Sigmoid colon (tissue), 4 donors: ENCODE measurements around the gene BTBD6.

Experiments
- EP300 ChIP-seq, 4 donors: sonication (generic); formaldehyde crosslinking; IDR thresholded peaks; one replicate each; pipeline ENCODE4 v1.6.1; 2017; ENCODE audit warnings: antibody characterized with exemption in 4 of 4
- POLR2A ChIP-seq, 2 donors: fragments of 450-650 bp; IDR thresholded peaks; one replicate each; pipeline ENCODE4 v1.6.1; 2016; ENCODE audit warnings: antibody characterized with exemption in 2 of 2, mild to moderate bottlenecking in 2 of 2, moderate library complexity in 2 of 2
- POLR2AphosphoS5 ChIP-seq, 4 donors: sonication (generic); formaldehyde crosslinking; IDR thresholded peaks; one replicate each; pipeline ENCODE4 v1.6.1; 2017; ENCODE audit warnings: antibody characterized with exemption in 4 of 4
- TF ChIP-seq, protein P1 (sequence below), 4 experiments: fragments of 450-650 bp in 3 of 4; fragments of 200-600 bp in 1 of 4; IDR thresholded peaks; one replicate each; pipeline ENCODE4 v1.5.1; 2016 to 2019; ENCODE audit warnings: antibody characterized with exemption in 4 of 4, mild to moderate bottlenecking in 3 of 4, moderate library complexity in 2 of 4

GRCh38 chr14:105229099-105229655 lies 19.2 kb upstream of the BTBD6 start:
- TF ChIP-seq, protein P1, sequence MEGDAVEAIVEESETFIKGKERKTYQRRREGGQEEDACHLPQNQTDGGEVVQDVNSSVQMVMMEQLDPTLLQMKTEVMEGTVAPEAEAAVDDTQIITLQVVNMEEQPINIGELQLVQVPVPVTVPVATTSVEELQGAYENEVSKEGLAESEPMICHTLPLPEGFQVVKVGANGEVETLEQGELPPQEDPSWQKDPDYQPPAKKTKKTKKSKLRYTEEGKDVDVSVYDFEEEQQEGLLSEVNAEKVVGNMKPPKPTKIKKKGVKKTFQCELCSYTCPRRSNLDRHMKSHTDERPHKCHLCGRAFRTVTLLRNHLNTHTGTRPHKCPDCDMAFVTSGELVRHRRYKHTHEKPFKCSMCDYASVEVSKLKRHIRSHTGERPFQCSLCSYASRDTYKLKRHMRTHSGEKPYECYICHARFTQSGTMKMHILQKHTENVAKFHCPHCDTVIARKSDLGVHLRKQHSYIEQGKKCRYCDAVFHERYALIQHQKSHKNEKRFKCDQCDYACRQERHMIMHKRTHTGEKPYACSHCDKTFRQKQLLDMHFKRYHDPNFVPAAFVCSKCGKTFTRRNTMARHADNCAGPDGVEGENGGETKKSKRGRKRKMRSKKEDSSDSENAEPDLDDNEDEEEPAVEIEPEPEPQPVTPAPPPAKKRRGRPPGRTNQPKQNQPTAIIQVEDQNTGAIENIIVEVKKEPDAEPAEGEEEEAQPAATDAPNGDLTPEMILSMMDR (IDR thresholded peaks at IDR 0.05) = no peak
- TF ChIP-seq EP300 (IDR thresholded peaks at IDR 0.05) (no peak), POLR2AphosphoS5 (IDR thresholded peaks at IDR 0.05) (no peak), POLR2A (IDR thresholded peaks at IDR 0.05) (no peak)
